K562 (cell line): ENCODE data around the gene FOXRED2.

Source experiments
- BHLHE40 ChIP-seq: IDR thresholded peaks from 2 replicates; pipeline ENCODE4 v1.6.1; 2011; ENCODE audit warnings: low read length, improper control_type of control experiment
- BRCA1 ChIP-seq, 2 experiments: fragments of 450-650 bp in 1 of 2; sonication (generic) in 1 of 2; formaldehyde crosslinking in 1 of 2; IDR thresholded peaks; 2 replicates each; pipeline versions ENCODE4 v1.5.0 to v1.6.1; 2017 to 2020; ENCODE audit warnings: mild to moderate bottlenecking in 1 of 2, missing genetic modification reagents in 1 of 2
- CBX2 ChIP-seq: fragments of 200-600 bp; sonication (generic); IDR thresholded peaks from one replicate; pipeline ENCODE4 v1.6.1; 2012; ENCODE audit warnings: mild to moderate bottlenecking, low read length, inconsistent platforms; ENCODE audit not compliant: insufficient read depth, poor library complexity, severe bottlenecking
- CREM ChIP-seq: IDR thresholded peaks from 2 replicates; pipeline ENCODE4 v1.6.1; 2014; ENCODE audit warnings: antibody characterized with exemption, low read depth
- CXXC5 ChIP-seq: fragments of 250-450 bp; sonication (Bioruptor Pico); IDR thresholded peaks from 2 replicates; pipeline ENCODE4 v1.8.0; 2022; ENCODE audit warnings: inconsistent platforms, mild to moderate bottlenecking, moderate library complexity
- ELF4 ChIP-seq: fragments of 450-650 bp; formaldehyde crosslinking; IDR thresholded peaks from 2 replicates; pipeline ENCODE4 v1.4.0; 2022; ENCODE audit warnings: missing genetic modification characterization
- EP300 ChIP-seq: IDR thresholded peaks from 2 replicates; pipeline ENCODE4 v1.6.1; 2012; ENCODE audit warnings: low read length, improper control_type of control experiment
- MYNN ChIP-seq, 2 experiments: sonication (generic); formaldehyde crosslinking in 1 of 2; IDR thresholded peaks; 2 replicates each; pipeline versions ENCODE4 v1.5.0 to v1.6.1; 2016 to 2020; ENCODE audit warnings: antibody characterized with exemption in 1 of 2, missing genetic modification reagents in 1 of 2
- TSHZ1 ChIP-seq: fragments of 250-450 bp; sonication (Bioruptor Pico); IDR thresholded peaks from 2 replicates; pipeline ENCODE4 v1.4.0; 2020; ENCODE audit warnings: mild to moderate bottlenecking, moderate library complexity
- ZNF512 ChIP-seq: IDR thresholded peaks from 2 replicates; pipeline ENCODE4 v1.6.1; 2016; ENCODE audit warnings: missing genetic modification characterization, missing compliant biosample characterization
- TF ChIP-seq, protein P1 (sequence below), 3 experiments: IDR thresholded peaks in 2 of 3; conservative IDR thresholded peaks in 1 of 3; 2 replicates each; pipeline ENCODE4 v1.5.1; 2011 to 2012; ENCODE audit warnings: low read length in 3 of 3, mild to moderate bottlenecking in 3 of 3, control low read depth in 2 of 3, improper control_type of control experiment in 1 of 3, inconsistent platforms in 1 of 3, low read depth in 1 of 3, mixed read lengths in 1 of 3, moderate library complexity in 1 of 3; ENCODE audit not compliant: insufficient read depth in 2 of 3
- TF ChIP-seq, protein P2 (sequence below), 2 experiments: fragments of 450-650 bp; formaldehyde crosslinking in 1 of 2; IDR thresholded peaks; 2 replicates each; pipeline versions ENCODE4 v1.4.0 to v1.6.1; 2014 to 2020; ENCODE audit warnings: mild to moderate bottlenecking in 2 of 2, borderline replicate concordance in 1 of 2, low read depth in 1 of 2

DNA sequence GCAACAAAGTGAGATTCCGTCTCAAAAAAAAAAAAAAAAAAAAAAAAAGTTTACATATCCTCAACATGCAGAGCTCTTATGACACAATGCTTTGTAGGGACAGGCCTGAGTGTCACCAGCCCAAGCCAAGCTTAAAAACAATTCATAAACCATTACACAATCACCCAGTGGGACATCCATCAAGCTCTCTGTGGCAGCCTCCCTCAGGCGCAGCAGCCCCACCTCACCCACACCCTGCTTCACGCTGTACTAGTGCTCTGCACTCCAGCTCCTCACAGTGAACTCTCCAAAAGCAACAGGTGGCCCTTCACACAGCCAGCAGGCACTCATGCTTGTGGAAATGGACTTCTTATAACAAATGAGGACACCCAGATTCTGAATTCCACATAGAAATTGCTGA is 3.5 kb upstream of the FOXRED2 start:
- no peak for TF ChIP-seq ZNF512 (tag)
- TF ChIP-seq BRCA1 (IDR thresholded peaks at IDR 0.05) = no peak
- TF ChIP-seq BRCA1 (CRISPR knock-in tag; IDR thresholded peaks at IDR 0.05) = no peak
- no peak for TF ChIP-seq CXXC5 (CRISPR knock-in tag)
- no peak for TF ChIP-seq ELF4 (CRISPR knock-in tag)
- TF ChIP-seq TSHZ1 (CRISPR knock-in tag) = no peak
- no peak for TF ChIP-seq MYNN (IDR thresholded peaks at IDR 0.05)
- no peak for TF ChIP-seq MYNN (CRISPR knock-in tag; IDR thresholded peaks at IDR 0.05)
- TF ChIP-seq, protein P1, sequence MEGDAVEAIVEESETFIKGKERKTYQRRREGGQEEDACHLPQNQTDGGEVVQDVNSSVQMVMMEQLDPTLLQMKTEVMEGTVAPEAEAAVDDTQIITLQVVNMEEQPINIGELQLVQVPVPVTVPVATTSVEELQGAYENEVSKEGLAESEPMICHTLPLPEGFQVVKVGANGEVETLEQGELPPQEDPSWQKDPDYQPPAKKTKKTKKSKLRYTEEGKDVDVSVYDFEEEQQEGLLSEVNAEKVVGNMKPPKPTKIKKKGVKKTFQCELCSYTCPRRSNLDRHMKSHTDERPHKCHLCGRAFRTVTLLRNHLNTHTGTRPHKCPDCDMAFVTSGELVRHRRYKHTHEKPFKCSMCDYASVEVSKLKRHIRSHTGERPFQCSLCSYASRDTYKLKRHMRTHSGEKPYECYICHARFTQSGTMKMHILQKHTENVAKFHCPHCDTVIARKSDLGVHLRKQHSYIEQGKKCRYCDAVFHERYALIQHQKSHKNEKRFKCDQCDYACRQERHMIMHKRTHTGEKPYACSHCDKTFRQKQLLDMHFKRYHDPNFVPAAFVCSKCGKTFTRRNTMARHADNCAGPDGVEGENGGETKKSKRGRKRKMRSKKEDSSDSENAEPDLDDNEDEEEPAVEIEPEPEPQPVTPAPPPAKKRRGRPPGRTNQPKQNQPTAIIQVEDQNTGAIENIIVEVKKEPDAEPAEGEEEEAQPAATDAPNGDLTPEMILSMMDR (IDR thresholded peaks at IDR 0.05 in 2 of 3, conservative IDR thresholded peaks at IDR 0.05 in 1 of 3; ENCODE audit: insufficient read depth in 2 of 3, low read depth in 1 of 3, low read length in 3 of 3) = no peak
- no peak for TF ChIP-seq CREM
- TF ChIP-seq CBX2 = no peak
- no peak for TF ChIP-seq EP300
- TF ChIP-seq, protein P2, sequence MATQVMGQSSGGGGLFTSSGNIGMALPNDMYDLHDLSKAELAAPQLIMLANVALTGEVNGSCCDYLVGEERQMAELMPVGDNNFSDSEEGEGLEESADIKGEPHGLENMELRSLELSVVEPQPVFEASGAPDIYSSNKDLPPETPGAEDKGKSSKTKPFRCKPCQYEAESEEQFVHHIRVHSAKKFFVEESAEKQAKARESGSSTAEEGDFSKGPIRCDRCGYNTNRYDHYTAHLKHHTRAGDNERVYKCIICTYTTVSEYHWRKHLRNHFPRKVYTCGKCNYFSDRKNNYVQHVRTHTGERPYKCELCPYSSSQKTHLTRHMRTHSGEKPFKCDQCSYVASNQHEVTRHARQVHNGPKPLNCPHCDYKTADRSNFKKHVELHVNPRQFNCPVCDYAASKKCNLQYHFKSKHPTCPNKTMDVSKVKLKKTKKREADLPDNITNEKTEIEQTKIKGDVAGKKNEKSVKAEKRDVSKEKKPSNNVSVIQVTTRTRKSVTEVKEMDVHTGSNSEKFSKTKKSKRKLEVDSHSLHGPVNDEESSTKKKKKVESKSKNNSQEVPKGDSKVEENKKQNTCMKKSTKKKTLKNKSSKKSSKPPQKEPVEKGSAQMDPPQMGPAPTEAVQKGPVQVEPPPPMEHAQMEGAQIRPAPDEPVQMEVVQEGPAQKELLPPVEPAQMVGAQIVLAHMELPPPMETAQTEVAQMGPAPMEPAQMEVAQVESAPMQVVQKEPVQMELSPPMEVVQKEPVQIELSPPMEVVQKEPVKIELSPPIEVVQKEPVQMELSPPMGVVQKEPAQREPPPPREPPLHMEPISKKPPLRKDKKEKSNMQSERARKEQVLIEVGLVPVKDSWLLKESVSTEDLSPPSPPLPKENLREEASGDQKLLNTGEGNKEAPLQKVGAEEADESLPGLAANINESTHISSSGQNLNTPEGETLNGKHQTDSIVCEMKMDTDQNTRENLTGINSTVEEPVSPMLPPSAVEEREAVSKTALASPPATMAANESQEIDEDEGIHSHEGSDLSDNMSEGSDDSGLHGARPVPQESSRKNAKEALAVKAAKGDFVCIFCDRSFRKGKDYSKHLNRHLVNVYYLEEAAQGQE (IDR thresholded peaks at IDR 0.05; ENCODE audit: borderline replicate concordance) = no peak
- TF ChIP-seq, protein P2 (CRISPR knock-in tag; IDR thresholded peaks at IDR 0.05; ENCODE audit: low read depth) = no peak
- TF ChIP-seq BHLHE40 = no peak
